Measurements from ENCODE around the gene MARK2.

MARK2 gene

GRCh38 chr11:63826471-63827190 lies 12.3 kb upstream of the MARK2 start:
- TF ChIP-seq REST (IDR thresholded peaks at IDR 0.05; ENCODE audit: insufficient read depth in 1 of 2, low read depth in 2 of 2, low read length in 2 of 2) (no peak), POLR2AphosphoS5 (IDR thresholded peaks at IDR 0.05; ENCODE audit: low read depth, low read length) (no peak), FOXP2 (optimal IDR thresholded peaks at IDR 0.05; ENCODE audit: borderline replicate concordance, extremely low read depth, extremely low read length, insufficient read depth) (no peak), SIN3A (IDR thresholded peaks at IDR 0.05; ENCODE audit: borderline replicate concordance, insufficient read depth, low read length) (no peak), TAF1 (IDR thresholded peaks at IDR 0.05; ENCODE audit: borderline replicate concordance, insufficient read depth, low read length) (no peak)

- no peak for TF ChIP-seq REST (IDR thresholded peaks at IDR 0.05; ENCODE audit: insufficient read depth in 1 of 2, low read depth in 2 of 2, low read length in 2 of 2)
- TF ChIP-seq POLR2AphosphoS5 (IDR thresholded peaks at IDR 0.05; ENCODE audit: low read depth, low read length), result no peak
- TF ChIP-seq TAF1 (IDR thresholded peaks at IDR 0.05; ENCODE audit: borderline replicate concordance, insufficient read depth, low read length), result no peak
- no peak for TF ChIP-seq SIN3A (IDR thresholded peaks at IDR 0.05; ENCODE audit: borderline replicate concordance, insufficient read depth, low read length)
- no peak for TF ChIP-seq FOXP2 (optimal IDR thresholded peaks at IDR 0.05; ENCODE audit: borderline replicate concordance, extremely low read depth, extremely low read length, insufficient read depth)
Observed at GRCh38 chr11:63829823-63830489, 9.0 kb upstream of the MARK2 start.

- TF ChIP-seq SIN3A (IDR thresholded peaks at IDR 0.05; ENCODE audit: borderline replicate concordance, insufficient read depth, low read length), result no peak
- TF ChIP-seq REST (IDR thresholded peaks at IDR 0.05; ENCODE audit: insufficient read depth in 1 of 2, low read depth in 2 of 2, low read length in 2 of 2), result no peak
- TF ChIP-seq POLR2AphosphoS5 (IDR thresholded peaks at IDR 0.05; ENCODE audit: low read depth, low read length), result no peak
- no peak for TF ChIP-seq FOXP2 (optimal IDR thresholded peaks at IDR 0.05; ENCODE audit: borderline replicate concordance, extremely low read depth, extremely low read length, insufficient read depth)
- TF ChIP-seq TAF1 (IDR thresholded peaks at IDR 0.05; ENCODE audit: borderline replicate concordance, insufficient read depth, low read length), result no peak
Observed at GRCh38 chr11:63831326-63831725, 7.6 kb upstream of the MARK2 start.

- TF ChIP-seq TAF1 (IDR thresholded peaks at IDR 0.05; ENCODE audit: borderline replicate concordance, insufficient read depth, low read length), result no peak
- TF ChIP-seq REST (IDR thresholded peaks at IDR 0.05; ENCODE audit: insufficient read depth in 1 of 2, low read depth in 2 of 2, low read length in 2 of 2), result no peak
- no peak for TF ChIP-seq POLR2AphosphoS5 (IDR thresholded peaks at IDR 0.05; ENCODE audit: low read depth, low read length)
- TF ChIP-seq FOXP2 (optimal IDR thresholded peaks at IDR 0.05; ENCODE audit: borderline replicate concordance, extremely low read depth, extremely low read length, insufficient read depth), result no peak
- no peak for TF ChIP-seq SIN3A (IDR thresholded peaks at IDR 0.05; ENCODE audit: borderline replicate concordance, insufficient read depth, low read length)
Observed at GRCh38 chr11:63832336-63832735, 6.6 kb upstream of the MARK2 start.
